Neuronal stem cell (in vitro differentiated cells): Measurements from ENCODE around the gene DIP2C.

Source experiments
- DNase-seq: peaks from one replicate; pipeline ENCODE4 v3.0.0-alpha.2; 2013; ENCODE audit warnings: low spot score
- H2AFZ ChIP-seq: one replicate; pipeline ENCODE4 v1.6.1; 2013; ENCODE audit warnings: mild to moderate bottlenecking, low read length, inconsistent platforms
- H2AK5ac ChIP-seq: 2 replicates; pipeline ENCODE4 v1.6.1; 2013; ENCODE audit warnings: low read depth, mild to moderate bottlenecking, inconsistent platforms, low read length, moderate library complexity, mixed read lengths
- H2BK120ac ChIP-seq: 2 replicates; pipeline ENCODE4 v1.6.1; 2013; ENCODE audit warnings: low read depth, mild to moderate bottlenecking, inconsistent platforms, low read length, moderate library complexity, mixed read lengths
- H2BK12ac ChIP-seq: one replicate; pipeline ENCODE4 v1.6.1; 2013; ENCODE audit warnings: low read length, inconsistent platforms
- H2BK15ac ChIP-seq: 2 replicates; pipeline ENCODE4 v1.6.1; 2013; ENCODE audit warnings: mild to moderate bottlenecking, low read length, inconsistent platforms, mixed read lengths
- H2BK5ac ChIP-seq: one replicate; pipeline ENCODE4 v1.6.1; 2013; ENCODE audit warnings: inconsistent platforms, mild to moderate bottlenecking, low read length, moderate library complexity
- H3K14ac ChIP-seq: one replicate; pipeline ENCODE4 v1.6.1; 2013; ENCODE audit warnings: low read length, inconsistent platforms
- H3K18ac ChIP-seq: 2 replicates; pipeline ENCODE4 v1.6.1; 2013; ENCODE audit warnings: low read length, inconsistent platforms
- H3K23ac ChIP-seq: 2 replicates; pipeline ENCODE4 v1.6.1; 2013; ENCODE audit warnings: low read depth, mild to moderate bottlenecking, mixed read lengths, low read length, inconsistent platforms; ENCODE audit not compliant: poor library complexity
- H3K27ac ChIP-seq: replicated peaks from 3 replicates; pipeline ENCODE4 v1.5.1; 2013; ENCODE audit warnings: low read length, inconsistent platforms
- H3K27me3 ChIP-seq, 3 experiments: 2 replicates each; pipeline ENCODE4 v1.6.1; 2013; ENCODE audit warnings: low read length in 3 of 3, mild to moderate bottlenecking in 2 of 3, inconsistent platforms in 1 of 3, low read depth in 1 of 3, mixed read lengths in 1 of 3, moderate library complexity in 1 of 3; ENCODE audit not compliant: control insufficient read depth in 3 of 3, insufficient read depth in 3 of 3
- H3K36me3 ChIP-seq, 2 donors: replicated peaks in 1 of 2; 2 replicates each; pipeline ENCODE4 v1.6.1; 2013; ENCODE audit warnings: low read length in 2 of 2; ENCODE audit not compliant: control insufficient read depth in 2 of 2, insufficient read depth in 2 of 2
- H3K4ac ChIP-seq: 2 replicates; pipeline ENCODE4 v1.6.1; 2013; ENCODE audit warnings: inconsistent platforms, mild to moderate bottlenecking, low read length, moderate library complexity
- H3K4me1 ChIP-seq, 2 donors: 1 replicate in 1 of 2; 2 replicates in 1 of 2; pipeline ENCODE4 v1.6.1; 2013; ENCODE audit warnings: low read length in 2 of 2, low read depth in 1 of 2; ENCODE audit not compliant: control insufficient read depth in 2 of 2, insufficient read depth in 1 of 2
- H3K4me2 ChIP-seq: one replicate; pipeline ENCODE4 v1.6.1; 2013; ENCODE audit warnings: mild to moderate bottlenecking, low read length, inconsistent platforms; ENCODE audit not compliant: insufficient read depth, poor library complexity, severe bottlenecking
- H3K4me3 ChIP-seq, 2 donors: 2 replicates each; pipeline ENCODE4 v1.5.1; 2013; ENCODE audit warnings: low read length in 2 of 2, mild to moderate bottlenecking in 2 of 2, inconsistent platforms in 1 of 2, moderate library complexity in 1 of 2
- H3K79me1 ChIP-seq: one replicate; pipeline ENCODE4 v1.6.1; 2013; ENCODE audit warnings: low read depth, mild to moderate bottlenecking, inconsistent platforms, low read length, moderate library complexity
- H3K9ac ChIP-seq: one replicate; pipeline ENCODE4 v1.6.1; 2013; ENCODE audit warnings: mild to moderate bottlenecking, low read depth, low read length, inconsistent platforms; ENCODE audit not compliant: poor library complexity
- H3K9me3 ChIP-seq, 2 donors: replicated peaks in 1 of 2; 2 replicates each; pipeline versions ENCODE3 to v1.6.1; 2013; ENCODE audit warnings: low read length in 2 of 2, mild to moderate bottlenecking in 2 of 2, inconsistent platforms in 1 of 2, low read depth in 1 of 2, mixed read lengths in 1 of 2, moderate library complexity in 1 of 2; ENCODE audit not compliant: control insufficient read depth in 2 of 2, insufficient read depth in 1 of 2
- H4K8ac ChIP-seq: one replicate; pipeline ENCODE4 v1.6.1; 2013; ENCODE audit warnings: low read depth, mild to moderate bottlenecking, inconsistent platforms, low read length, moderate library complexity
- H4K91ac ChIP-seq: one replicate; pipeline ENCODE4 v1.6.1; 2013; ENCODE audit warnings: low read length, low read depth, mild to moderate bottlenecking, inconsistent platforms; ENCODE audit not compliant: poor library complexity
- WGBS, 2 donors: extraction: QIAGEN DNeasy Blood & Tissue Kit; methylation state at CpG; one replicate each; pipeline ENCODE4 v1.1.7; 2013; ENCODE audit warnings: missing lambda C conversion rate in 2 of 2, mixed read lengths in 1 of 2; ENCODE audit not compliant: insufficient read length in 2 of 2, insufficient replicate concordance in 1 of 2; ENCODE audit errors: extremely low coverage in 2 of 2; 5-methylcytosine and 5-hydroxymethylcytosine counted together

Gene DIP2C

GRCh38 chr10:356452-356851 is 333.0 kb downstream of the DIP2C start:
- WGBS, 2 donors: no CpG with 5 or more reads among the region's 8 CpGs

GRCh38 chr10:354901-355617 is 334.4 kb downstream of the DIP2C start:
- no peak overlapping the region for H3K18ac ChIP-seq
- H2AFZ ChIP-seq: no peak overlapping the region
- H3K4me2 ChIP-seq: no peak overlapping the region
- H3K4me3 ChIP-seq: no peak overlapping the region
- H3K79me1 ChIP-seq: no peaks in the 10 kb centered on the region
- no peak overlapping the region for H3K27ac ChIP-seq
- no peak overlapping the region for H4K8ac ChIP-seq
- no peaks in the 10 kb centered on the region for H3K9me3 ChIP-seq
- H3K9ac ChIP-seq: no peak overlapping the region
- no peak for DNase-seq
- no peak overlapping the region for H4K91ac ChIP-seq
- H3K4ac ChIP-seq: no peak overlapping the region
- no peak overlapping the region for H2AK5ac ChIP-seq
- no peak overlapping the region for H3K23ac ChIP-seq
- no peak overlapping the region for H2BK120ac ChIP-seq
- no CpG with 5 or more reads among the region's 20 CpGs for WGBS, 2 donors
- H3K14ac ChIP-seq: no peak overlapping the region
- no peak overlapping the region for H2BK5ac ChIP-seq
- no peaks in the 10 kb centered on the region for H3K4me1 ChIP-seq
- H2BK12ac ChIP-seq: no peak overlapping the region
- peaks cover 30 to 91% of the 10 kb centered on the region in 2 donors for H3K36me3 ChIP-seq
- no peak overlapping the region for H2BK15ac ChIP-seq
- H3K27me3 ChIP-seq: no peaks in the 10 kb centered on the region

More at GRCh38 chr10:356452-356851, 333.0 kb downstream of the DIP2C start:
- no peak overlapping the region for H3K23ac ChIP-seq
- no peaks in the 10 kb centered on the region for H3K9me3 ChIP-seq
- H4K8ac ChIP-seq: no peak overlapping the region
- no peak overlapping the region for H3K4me3 ChIP-seq
- H3K36me3 ChIP-seq: peaks cover 31 to 93% of the 10 kb centered on the region in 2 donors
- no peak overlapping the region for H2BK120ac ChIP-seq
- no peak overlapping the region for H3K14ac ChIP-seq
- H2BK12ac ChIP-seq: no peak overlapping the region
- no peak overlapping the region for H3K18ac ChIP-seq
- H2AK5ac ChIP-seq: no peak overlapping the region
- H3K4ac ChIP-seq: no peak overlapping the region
- DNase-seq: no peak
- no peaks in the 10 kb centered on the region for H3K79me1 ChIP-seq
- H2BK15ac ChIP-seq: no peak overlapping the region
- H2BK5ac ChIP-seq: no peak overlapping the region
- no peak overlapping the region for H3K27ac ChIP-seq
- H3K4me1 ChIP-seq: peaks cover 0 to under 1% of the 10 kb centered on the region in 2 donors
- H3K27me3 ChIP-seq: no peaks in the 10 kb centered on the region
- no peak overlapping the region for H4K91ac ChIP-seq
- H3K4me2 ChIP-seq: no peak overlapping the region
- no peak overlapping the region for H3K9ac ChIP-seq
- H2AFZ ChIP-seq: no peak overlapping the region

GRCh38 chr10:352476-353235 is 336.8 kb downstream of the DIP2C start:
- WGBS, 2 donors: no CpG with 5 or more reads among the region's 21 CpGs
- Histone ChIP-seq H2AFZ (no peak overlapping the region), H3K23ac (no peak overlapping the region), H3K4me1 (no peaks in the 10 kb centered on the region), H3K18ac (no peak overlapping the region), H3K4ac (no peak overlapping the region), H4K8ac (no peak overlapping the region), H3K36me3 (peaks cover 36 to 94% of the 10 kb centered on the region in 2 donors), H2BK12ac (no peak overlapping the region), H2BK15ac (no peak overlapping the region), H4K91ac (no peak overlapping the region), H2BK120ac (no peak overlapping the region), H3K27ac (no peak overlapping the region), H3K4me3 (no peak overlapping the region), H3K27me3 (no peaks in the 10 kb centered on the region), H2BK5ac (no peak overlapping the region), H3K14ac (no peak overlapping the region), H3K4me2 (no peak overlapping the region), H3K9me3 (peaks cover 2 to 3% of the 10 kb centered on the region in 2 donors), H3K9ac (no peak overlapping the region), H3K79me1 (peaks cover 5% of the 10 kb centered on the region), H2AK5ac (no peak overlapping the region)
- no peak for DNase-seq

GRCh38 chr10:351770-352334 is 337.6 kb downstream of the DIP2C start:
- H2BK120ac ChIP-seq: no peak overlapping the region
- H3K4me3 ChIP-seq: no peak overlapping the region
- WGBS, 2 donors: no CpG with 5 or more reads among the region's 13 CpGs
- no peak for DNase-seq
- H3K18ac ChIP-seq: no peak overlapping the region
- no peak overlapping the region for H3K27ac ChIP-seq
- no peak overlapping the region for H2BK5ac ChIP-seq
- H2BK15ac ChIP-seq: no peak overlapping the region
- no peak overlapping the region for H3K9ac ChIP-seq
- peaks cover 2 to 3% of the 10 kb centered on the region in 2 donors for H3K9me3 ChIP-seq
- no peak overlapping the region for H2AK5ac ChIP-seq
- H3K23ac ChIP-seq: no peak overlapping the region
- peaks cover 32 to 87% of the 10 kb centered on the region in 2 donors for H3K36me3 ChIP-seq
- no peak overlapping the region for H4K8ac ChIP-seq
- H3K4me2 ChIP-seq: no peak overlapping the region
- H4K91ac ChIP-seq: no peak overlapping the region
- no peaks in the 10 kb centered on the region for H3K4me1 ChIP-seq
- H3K79me1 ChIP-seq: peaks cover 5% of the 10 kb centered on the region
- H2BK12ac ChIP-seq: no peak overlapping the region
- H2AFZ ChIP-seq: no peak overlapping the region
- no peak overlapping the region for H3K14ac ChIP-seq
- no peaks in the 10 kb centered on the region for H3K27me3 ChIP-seq
- no peak overlapping the region for H3K4ac ChIP-seq
